NCI-H187 (cell line): Measurements from ENCODE around the gene TLK2.
A peak's percentile ranks its signal among the peaks of the same experiment; 100 is the strongest.

ENCODE experiments used
- DNase-seq, 2 experiments: peaks; one replicate each; lab custom pipeline; 2025; lab: John Stamatoyannopoulos, UW

The TLK2 gene

GRCh38 chr17:62628831-62629555, 150.4 kb downstream of the TLK2 start:
- no peak for DNase-seq

GRCh38 chr17:62629556-62630364, 151.1 kb downstream of the TLK2 start:
- DNase-seq = no peak

GRCh38 chr17:62630365-62631085, 151.9 kb downstream of the TLK2 start:
- DNase-seq = no peak

DNA sequence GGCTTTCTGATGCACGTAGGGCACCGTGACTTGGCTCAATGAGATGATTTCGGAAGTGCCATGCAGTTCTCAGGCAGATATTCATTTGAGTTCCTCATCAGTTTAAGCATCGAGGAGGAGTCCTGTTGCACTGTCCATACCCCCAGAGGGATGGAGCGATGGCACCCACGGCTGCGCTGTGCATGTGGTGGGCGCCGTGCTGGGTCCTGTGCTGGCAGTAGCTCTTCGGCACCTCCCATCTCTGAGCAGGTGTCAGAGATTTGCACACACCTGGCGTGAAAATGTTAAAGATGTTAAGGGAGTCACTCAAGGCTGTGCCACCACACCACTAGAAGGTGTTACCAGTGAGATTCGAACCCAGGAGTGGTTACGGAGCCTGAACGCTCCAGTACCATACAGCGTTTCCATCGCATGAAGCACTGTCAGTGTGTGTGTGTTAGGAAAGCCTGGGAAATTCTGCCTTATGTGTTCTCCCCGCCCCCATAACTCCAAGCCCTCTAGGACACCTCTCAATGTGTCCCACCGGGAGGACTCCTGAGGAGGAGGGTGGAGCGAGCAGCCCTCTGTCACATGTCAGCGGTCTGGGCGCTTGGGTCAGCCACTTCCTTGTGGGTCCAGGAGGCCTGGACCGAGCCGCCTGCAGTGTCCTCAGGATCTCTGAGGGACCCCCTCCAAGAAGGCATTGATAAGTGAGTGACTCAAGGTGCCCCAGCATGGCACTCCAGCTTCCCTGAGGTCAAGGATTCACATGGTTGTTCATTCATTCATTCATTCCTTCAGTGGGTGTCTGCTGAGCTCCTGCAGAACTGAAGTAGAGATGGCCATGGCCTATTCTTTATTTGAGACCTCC, 152.7 kb downstream of the TLK2 start:
- no peak for DNase-seq

GRCh38 chr17:62631936-62632924, 153.6 kb downstream of the TLK2 start:
- no peak for DNase-seq

DNA sequence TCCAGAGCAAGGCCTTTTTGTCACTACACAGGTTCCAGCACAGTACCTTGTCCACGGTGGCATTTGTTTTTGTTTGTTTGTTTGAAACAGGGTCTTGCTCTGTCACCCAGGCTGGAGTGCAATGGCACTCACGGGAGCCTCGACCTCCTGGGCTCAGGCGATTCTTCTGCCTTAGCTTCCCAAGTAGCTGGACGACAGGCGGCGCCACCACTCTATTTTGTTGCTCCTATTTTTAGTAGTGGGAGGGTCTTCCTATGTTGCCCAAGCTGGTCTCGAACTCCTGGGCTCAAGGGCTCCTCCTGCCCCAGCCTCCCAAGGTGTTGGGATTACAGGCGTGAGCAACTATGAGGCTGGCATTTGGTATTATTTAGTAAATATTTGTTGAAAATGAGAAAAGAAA, 159.2 kb downstream of the TLK2 start:
- DNase-seq = no peak

- DNase-seq = no peak
These were observed 162.5 kb downstream of the TLK2 start for GRCh38 chr17:62641153-62641552.

DNA sequence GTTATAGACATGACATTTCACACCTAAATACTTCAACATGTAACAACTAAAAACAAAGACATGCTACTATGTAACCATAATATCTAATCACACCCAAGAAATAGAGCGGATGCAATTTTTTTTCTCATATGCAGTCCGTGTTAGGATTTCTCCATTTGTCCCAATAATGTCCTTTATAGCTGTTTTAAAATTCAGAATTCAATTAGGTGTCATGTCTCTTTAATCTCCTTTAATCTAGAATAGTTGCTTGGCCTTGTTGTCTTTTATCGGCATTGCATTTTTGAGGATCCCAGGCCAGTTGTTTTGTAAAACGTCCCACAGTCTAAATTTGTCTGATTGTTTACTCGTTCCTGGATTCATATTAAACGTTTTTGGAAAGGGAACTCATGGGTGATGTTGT, 163.3 kb downstream of the TLK2 start:
- no peak for DNase-seq

DNA sequence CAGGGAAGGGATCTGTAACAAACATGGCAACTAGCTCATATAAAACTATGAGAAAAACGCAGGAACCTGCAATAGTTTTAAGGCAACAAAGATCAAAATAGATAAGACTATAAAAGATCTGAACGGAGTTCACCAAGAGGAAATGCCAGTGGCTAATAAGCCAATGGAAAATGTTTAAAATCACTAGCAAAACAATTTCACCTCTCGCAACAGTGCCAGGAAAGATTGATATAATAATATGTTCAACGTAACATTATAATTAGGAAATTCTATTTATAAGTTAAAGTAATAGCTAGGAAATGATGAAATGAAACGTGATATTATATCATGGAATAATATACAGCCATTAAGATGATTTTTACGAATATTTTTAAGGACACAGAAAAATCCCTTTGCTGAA, 164.9 kb downstream of the TLK2 start:
- DNase-seq = no peak

DNA sequence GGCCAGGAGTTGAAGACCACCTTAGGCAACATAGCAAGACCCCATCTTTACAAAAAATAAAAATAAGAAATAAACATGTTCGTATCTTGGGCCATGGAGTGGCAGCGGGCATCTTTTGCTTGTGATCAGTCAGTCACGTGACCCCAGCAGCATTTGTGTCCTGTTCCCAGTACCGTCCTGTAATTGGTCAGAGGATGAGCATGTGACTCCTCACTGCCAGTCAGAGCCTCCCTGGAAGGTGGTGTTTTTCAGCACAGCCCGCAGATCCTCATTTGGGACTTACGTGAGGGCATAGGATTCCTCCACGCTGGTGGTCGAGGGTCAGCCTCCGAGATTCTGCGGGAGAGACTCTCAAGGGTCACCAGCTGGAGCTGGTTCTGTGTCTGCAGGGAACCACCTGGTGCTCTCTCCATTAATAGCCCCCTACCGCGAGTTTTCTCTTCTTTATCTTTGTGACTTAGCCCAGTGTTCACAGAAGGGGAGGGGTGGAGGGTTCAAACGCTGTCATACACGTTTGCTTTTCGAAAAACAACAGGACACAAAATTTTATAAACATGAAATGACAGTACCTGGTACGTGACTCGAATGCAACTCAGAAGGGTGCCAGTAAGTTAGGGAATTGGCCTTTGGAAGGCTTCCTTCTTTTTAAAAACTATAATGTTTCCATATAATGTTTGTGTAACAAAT, 166.0 kb downstream of the TLK2 start:
- no peak for DNase-seq

DNA sequence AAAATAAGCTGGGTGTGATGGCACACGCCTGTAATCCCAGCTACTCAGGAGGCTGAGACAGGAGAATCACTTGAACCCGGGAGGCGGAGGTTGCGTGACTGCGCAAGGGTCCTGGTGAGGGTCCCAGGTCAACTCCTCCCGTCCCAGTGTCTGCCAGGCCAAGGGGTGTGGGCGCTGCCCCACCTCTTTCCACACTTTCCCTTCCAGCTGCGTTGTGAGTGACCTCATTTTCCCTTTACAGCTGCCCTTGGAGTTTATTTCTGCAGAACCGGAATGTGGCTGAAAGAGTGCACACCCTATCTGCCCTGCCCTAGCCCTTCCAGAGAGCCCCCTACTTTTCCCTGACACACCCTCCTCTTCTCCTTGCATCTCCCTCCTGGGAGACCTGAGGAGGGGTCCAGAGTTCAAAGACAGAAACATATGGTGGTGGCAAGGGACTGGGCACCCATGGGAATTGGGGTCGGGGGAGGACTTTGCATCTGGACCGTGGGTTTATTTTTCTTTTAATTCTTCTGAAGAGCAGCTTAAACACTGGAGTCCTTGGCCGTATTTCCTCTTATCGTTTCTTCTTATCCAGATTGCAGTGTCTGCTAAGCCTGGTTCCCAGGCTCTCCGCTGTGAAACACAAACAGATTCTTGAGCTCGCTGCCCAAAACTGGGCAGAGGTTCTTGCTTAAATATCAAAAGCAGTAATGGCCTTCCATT, 169.8 kb downstream of the TLK2 start:
- no peak for DNase-seq

GRCh38 chr17:62648956-62649294, 170.3 kb downstream of the TLK2 start:
- DNase-seq = no peak

DNA sequence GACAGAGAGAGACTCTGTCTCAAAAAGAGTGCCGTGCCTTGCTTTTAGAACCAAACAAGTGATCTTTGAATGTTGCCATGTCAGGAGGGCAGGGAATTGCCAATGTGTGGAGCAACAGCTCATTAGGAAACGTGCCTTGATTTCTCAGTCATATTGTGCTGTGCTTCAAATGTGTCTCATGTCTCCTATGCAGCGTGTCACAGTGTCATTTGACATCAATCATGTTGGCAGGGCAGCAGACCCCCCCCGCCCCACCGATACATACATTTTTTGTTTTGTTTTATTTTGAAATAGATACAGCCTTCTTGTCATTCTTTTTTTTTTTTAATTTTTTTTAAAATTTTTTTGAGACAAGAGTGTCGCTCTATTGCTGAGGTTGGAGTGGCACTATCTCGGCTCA, 170.9 kb downstream of the TLK2 start:
- no peak for DNase-seq

DNA sequence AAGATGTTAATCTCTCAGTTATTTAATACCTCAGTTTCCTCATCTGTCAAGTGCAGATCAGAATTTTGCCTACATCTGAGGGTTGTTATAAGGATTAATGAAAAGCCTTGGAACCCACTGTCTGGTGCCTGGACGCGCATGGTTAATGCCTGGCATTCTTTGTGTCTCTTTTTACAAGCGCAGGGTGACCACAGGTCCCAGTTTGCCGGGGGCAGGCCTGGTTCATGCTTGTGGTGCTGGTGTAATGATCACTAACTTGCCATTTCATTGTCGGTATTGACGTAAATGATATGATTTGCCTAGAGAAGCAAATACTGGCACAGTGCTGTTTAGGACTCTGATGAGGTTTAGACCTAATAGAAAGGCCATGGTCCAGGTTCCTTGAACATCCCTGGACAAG, 172.0 kb downstream of the TLK2 start:
- DNase-seq = no peak

DNA sequence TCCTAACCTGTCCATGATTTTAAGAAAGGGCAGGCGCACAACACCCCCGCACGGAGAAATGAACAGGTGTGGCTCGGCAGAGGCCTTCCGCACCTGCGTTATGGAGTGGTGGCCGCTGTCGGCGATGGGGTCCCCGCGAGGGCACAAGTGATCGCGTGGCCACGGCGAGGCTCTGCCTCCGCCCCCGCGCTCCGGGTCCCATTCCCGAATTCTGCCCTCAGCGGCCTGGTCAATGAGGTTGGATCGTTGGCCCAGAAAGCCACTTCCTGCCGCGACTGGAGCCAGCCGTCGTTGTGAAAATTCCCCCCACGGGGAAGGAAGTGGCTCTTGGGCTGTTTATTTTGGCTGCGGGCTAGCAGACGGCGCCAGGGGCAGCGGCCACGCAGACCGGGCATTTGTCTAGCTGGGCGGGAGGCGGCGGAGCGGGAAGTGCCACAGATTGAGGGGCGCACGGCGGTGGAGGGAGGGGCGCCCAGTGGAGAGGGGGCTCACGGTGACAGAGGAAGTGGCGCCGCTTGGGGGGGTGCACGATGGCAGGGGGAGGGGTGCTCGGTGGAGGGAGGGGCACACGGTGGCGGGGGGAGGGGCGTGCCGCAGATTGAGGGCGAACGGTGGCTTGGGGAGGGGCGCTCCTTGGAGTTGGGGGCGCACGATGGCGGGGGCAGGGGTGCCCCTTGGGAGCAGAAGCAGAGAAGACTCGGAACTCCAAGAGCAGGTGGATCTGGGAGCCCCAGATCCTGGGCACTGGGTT, 173.8 kb downstream of the TLK2 start:
- no peak for DNase-seq

- DNase-seq = peak; percentile 80
These were observed 174.6 kb downstream of the TLK2 start for GRCh38 chr17:62653002-62653825.

DNA sequence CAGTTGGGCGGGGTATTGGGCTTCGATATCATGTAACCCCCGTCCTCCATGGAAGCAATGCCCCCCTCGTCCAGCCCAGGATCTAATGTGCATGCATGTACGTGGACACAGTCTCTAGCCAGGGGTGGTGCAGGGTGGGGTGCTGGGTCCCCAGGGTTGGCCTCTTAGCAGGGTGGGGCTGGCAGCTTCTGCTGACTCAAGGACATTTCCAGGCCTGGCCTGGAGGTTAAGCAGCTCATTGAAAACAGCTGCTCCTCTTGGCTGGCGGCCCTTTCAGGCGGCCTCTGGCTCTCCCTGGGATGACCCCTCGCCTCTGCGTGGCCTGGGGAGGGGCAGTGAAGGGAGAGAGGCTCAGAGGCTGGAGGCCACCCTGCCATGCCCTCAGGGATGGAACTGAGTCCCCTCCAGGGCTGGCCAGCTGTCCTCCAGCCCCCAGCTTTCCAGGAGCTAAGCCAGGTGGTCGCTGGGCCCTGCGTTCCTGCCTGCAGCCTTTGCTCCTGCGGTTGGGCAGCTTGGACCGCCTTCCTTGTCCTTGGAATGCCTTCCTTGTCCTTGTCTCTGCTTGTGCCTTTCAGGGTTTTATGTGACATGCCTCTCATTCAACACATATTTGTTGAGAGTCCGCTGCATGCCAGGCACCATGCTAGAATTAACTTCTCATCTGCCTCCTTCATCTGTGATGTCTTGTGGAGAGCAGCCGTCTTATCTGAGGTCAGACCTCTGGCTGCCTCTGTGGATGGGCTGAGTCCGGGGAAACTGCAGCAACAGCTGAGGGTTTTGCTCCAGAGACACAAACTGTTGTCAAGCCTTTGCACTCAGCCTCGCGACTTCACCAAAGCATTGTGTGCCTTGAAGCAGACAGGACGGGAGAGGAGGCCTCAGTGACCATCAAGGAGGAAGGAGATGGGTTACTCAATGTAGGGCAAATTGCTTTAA, 175.5 kb downstream of the TLK2 start:
- DNase-seq = no peak
